ENCODE results near the gene FNDC8.

DNA sequence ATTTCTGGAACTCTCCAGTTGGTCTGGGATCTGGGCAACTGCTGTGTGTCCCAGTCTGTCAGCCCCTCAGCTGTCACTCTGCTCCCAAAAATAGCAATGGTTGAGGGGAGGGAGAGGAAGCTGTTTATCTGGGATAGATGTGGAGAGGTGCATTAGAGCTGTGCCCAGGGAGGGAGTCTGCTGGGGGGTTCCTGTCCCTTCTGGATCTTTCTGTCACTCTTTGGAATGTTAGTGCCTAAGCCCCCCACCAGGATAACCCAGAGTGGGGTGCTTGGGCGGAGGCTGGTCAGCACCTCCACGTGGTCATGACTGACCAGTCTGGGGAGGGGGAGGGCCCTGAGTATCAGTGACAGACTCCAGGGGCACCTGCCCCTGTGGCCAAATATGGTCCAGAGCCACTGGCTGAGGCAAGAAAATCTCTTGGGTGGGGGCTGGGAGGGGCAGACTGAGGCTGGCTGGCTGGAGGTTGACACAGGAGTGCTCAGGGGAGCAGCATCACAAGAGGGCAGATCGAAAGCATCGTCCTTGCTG lies 26.0 kb downstream of the FNDC8 start, which contains the start of gene UNC45B:
- no peak for TF ChIP-seq CTCF (IDR thresholded peaks at IDR 0.05)
- no peak for TF ChIP-seq POLR2A (IDR thresholded peaks at IDR 0.05)
